DLD1 (cell line): ENCODE measurements around the gene EMC7.
"Not testable (repeated sequence)": the region's sequence is repeated elsewhere in the genome, so short reads cannot be mapped to it uniquely, and the experiment has no call there.

Experiments used
- in situ Hi-C: cut with HindIII; loops from 2 replicates; pipeline ENCODE4 v1.10.0; 2017; ENCODE audit warnings: low sequenced_read_pairs

EMC7 gene

DNA sequence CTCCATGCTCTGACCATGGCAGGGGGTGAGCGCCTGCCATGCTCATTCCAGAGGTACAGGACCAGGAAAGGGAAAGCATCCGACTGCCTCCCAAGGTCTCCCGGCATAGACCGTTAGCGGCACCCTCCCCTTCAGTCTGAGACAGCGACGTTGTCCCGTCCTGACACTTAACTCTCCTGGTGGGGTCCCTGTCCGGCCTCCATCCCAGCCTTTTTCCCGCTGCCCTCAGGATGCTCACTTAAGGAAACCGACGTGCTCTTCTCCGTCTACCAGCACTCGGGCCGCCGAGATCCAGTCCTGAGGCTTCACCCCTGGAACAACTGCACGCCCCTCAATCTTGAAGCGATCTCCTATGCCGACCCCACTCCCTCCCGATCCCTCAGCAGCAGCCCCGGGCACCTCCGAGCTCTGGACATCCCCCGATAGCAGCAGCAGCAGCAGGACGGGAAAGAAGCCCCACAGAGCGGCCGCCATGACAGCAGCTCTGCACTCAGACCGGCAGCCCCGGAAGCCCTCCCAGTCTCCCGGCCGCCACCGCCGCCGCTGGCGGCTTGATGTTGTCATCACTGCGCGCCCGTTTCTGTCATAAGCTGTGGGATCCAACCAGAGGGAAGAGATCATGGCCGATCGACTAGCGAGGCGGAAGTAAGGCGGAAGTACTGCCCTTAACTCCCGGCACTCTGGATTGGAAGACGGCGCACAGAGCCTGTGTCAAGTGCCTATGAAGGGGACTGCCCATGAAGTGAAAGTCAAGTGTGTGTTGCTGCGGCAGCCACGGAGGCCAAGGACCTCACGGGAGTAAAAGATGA, at the start of gene EMC7, which contains the start of gene PGBD4:
Gene EMC7, minus strand, starts transcription at position 497 of the 809 bp plus-strand sequence. Its CDS starts 23 bp downstream, at position 474.
Gene PGBD4, plus strand, starts transcription at position 718 of the 809 bp plus-strand sequence. CDS start 449 bp downstream, outside the sequence.
- in situ Hi-C loops, result no loop called here

DNA sequence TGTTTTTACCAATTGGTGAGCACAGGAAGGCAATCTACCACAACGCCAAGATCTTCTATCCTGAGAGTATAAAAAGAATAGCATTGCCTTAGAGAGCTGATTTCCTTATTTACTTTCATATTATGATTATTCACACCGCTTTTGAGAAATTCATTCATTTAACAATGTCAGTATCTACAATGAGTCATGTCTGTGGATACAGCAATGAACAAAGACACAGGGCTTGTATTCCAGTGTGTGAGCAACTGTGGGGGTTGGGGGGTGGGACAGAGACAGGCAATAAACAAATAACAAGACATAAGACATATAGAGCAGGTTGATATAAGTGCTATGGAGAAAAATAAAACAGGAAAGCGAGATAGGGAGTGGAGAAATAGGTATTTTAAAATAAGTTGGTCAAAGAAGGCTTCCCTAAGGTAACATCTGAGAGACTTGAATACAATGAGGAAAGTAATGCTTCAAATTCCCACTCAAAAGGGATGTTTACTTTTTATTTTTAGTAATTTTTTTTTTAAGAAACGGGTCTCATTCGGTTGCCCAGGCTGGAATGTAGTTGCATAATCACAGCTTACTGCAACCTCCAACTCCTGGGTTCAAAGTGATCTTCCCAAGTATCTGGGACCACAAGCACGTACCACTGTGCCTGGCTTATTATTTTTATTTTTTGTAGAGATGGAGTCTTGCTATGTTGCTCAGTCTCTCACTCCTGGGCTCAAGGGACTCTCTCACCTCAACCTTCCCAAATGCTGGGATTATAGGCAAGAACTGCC, 45.9 kb upstream of the EMC7 start:
- in situ Hi-C loops, result no loop called here

DNA sequence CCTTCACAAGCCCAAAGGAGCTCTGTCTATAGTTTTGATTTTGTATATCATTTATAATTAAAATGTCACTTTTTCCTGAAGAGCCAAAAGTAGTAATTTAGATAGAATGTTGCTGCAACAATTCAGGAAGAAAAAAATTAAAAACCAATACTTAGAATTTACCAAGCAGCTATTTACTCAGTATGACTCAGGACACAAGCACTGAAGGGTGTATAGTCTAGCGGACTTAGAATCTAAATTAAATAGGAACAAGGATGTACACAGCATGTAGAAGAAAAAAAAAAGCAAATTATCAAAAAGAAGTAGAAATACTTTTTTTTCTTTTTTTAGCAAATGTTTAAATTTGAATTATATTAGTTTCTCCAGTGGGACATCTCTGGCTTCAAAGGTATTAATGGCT, 31.8 kb upstream of the EMC7 start:
- in situ Hi-C loops, result no loop called here

DNA sequence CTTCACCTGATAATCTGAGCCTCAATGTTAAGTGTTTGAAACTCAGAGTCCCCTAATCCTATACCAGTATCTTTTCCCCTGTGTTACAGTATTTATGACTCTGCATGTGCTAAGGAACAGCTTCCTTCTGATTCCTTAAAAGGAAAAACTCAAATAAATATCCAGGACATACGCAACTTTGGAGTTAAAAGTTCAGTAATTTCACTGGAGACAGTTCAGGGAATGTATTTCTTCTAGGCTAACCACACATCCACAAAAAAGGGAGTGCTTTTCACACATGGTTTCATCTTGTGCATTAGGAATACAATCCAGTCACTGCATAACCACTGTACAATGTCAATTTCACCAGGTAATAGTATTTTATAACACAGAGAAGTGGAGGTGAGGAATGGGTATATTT, 31.2 kb upstream of the EMC7 start:
- in situ Hi-C loops, result no loop called here

DNA sequence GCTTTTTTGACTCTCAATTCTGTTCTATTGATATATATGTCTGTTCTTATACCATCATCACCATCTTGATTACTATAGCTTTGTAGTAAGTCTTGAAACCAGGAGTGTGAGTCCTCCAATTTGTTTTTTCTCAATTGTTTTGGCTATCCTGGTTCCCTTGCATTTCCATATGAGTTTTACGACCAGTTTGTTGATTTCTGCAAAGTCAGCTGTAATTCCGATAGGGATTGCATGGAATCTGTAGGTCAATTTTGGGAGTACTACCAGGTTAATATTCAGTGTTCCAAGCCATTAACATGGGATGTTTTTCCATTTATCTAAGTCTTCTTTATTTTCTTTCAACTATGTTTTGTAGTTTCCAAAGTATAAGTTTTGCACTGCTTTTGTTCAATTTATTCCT, 27.2 kb upstream of the EMC7 start:
- in situ Hi-C loops, result no loop called here

DNA sequence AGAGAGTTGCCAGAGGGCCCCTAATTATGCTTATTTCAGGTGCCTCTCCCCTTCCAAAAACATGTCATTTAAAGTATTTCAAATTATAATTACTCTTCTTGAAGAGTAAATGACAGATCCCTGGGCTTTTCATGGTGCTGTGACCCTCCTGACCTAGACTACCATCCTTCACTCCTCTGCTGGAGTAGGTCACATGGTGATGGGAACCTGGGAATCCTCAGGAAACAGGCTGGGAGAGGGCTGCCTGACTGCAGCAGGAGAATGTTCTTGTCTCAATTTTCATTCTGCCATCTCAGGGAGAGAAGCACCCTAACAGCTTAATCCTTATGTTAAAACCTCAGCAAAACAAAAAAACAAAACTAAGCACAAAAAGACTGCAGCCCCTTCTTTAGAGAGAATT, 24.9 kb upstream of the EMC7 start:
- in situ Hi-C loops, result no loop called here

DNA sequence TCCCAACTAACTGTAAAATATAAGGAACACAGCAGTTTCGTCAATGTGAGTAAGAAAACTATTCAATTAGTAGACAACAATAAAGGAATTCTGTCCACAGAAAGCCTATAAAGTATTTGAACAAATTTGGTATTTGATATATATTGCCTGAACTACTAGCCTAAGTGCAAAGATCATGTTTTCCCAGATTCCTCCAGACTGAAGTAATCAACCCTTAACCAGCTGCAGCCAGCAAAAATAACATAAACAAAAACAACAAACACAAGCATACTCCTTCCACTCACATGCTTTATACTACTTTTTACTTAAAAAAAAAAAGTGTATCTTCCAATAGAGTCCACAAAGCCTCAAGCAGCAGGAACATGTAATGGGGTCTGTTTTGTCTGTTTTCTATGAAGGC, 24.3 kb upstream of the EMC7 start:
- in situ Hi-C loops, result no loop called here

DNA sequence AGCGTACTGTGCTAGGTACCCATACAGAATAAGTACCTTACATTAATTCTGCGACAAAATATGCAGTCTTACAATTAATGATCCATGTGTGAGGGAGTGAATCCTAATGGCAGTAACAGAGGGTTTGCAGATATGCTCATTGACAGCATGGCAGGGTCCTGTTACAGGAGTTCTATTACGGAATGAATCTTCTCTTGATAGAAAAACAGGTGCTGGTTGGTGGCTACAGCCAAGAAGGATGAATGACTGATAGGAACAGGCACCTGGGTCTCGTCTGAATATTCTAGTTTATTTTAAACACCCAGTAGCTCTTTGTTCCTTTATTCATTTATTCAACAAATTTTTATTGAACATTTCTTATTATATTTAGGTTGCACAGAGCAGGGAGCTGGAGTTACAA, 23.0 kb upstream of the EMC7 start:
- in situ Hi-C loops, result no loop called here

DNA sequence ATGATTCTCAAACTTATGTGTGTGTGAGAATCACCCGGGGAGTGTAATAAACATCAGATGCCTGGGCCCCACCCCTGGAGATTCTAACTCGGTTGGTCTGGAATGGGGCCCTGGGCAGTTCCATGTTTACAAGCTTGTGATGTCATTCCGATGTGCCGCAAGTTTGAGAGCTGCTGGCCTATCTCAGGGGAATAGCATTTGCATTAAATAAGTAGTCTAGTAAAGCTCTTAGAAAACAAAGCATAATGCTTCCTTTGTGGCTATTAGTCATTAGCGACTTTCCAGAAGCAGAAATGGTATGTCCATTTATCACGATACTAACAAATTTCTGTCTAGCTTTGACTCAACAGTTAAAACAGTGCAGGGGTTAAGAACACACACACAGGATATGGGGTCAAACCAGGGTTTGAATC, 21.1 kb upstream of the EMC7 start:
- in situ Hi-C loops, result no loop called here

DNA sequence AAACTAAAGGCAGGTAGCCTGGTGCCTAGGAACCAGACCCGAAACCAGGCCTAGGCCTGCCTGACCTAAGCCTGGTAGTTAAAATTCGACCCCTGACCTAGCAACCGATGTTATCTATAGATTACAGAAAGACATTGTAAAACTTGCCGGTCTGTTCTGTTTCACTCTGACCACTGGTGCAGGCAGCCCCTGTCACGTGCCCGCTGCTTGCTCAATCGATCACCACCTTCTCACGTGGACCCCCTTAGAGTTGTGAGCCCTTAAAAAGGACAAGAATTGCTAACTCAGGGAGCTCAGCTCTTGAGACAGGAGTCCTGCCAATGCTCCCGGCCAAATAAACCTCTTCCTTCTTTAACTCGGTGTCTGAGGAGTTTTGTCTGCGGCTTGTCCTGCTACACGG, 20.1 kb upstream of the EMC7 start:
- in situ Hi-C loops, result not testable (repeated sequence)

DNA sequence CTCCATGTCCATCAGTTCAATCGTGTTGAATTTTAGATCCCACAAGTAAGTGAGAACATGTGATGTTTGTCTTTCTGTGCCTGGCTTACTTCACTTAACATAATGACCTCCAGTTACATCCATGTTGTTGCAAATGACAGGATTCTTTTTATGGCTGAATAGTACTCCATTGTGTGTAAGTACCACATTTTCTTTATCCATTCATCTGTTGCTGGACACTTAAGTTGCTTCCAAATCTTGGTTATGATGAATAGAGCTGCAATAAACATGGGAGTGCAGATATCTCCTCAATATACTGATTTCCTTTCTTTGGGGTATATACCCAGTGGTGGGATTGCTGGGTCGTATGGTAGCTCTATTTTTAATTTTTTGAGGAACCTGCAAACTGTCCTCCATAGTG, 18.8 kb upstream of the EMC7 start:
- in situ Hi-C loops, result not testable (repeated sequence)

DNA sequence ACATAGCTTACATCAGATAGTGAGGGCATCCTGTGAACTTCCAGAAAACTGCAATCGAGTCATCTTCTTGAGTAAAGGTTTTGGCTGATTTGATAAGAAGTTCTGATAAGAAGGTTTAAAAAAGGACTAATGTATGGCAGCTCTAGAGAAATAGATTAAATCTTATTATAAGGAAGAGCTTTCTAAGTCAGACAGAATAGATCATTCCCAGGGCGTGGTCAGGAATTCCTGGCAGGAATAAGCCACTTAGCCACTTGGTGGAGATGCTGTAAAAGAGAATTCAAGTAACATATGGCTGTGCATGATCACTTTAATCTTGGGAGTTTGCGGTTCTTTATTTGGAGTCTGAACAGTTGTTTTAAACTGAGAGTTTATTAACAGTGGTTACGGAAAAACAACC, 17.6 kb upstream of the EMC7 start:
- in situ Hi-C loops, result no loop called here

DNA sequence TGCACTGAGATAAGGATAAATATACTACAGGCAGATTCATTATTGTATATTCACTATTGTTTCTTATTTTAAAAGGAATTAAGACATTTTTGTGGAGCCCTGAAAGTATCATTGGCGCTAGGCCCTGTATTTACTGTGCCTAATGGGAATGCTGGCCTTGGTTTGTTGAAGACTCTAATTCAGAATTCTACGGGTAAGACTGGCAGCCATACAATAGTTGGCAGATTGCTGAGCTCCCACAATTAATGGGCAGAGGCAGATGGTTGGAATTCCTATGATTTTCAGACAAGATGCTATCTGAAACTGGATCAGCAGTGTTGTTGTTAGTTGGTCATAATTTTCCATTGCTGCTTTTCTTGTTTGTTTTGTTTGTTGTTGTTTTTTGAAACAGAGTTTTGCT, 15.0 kb upstream of the EMC7 start:
- in situ Hi-C loops, result no loop called here

DNA sequence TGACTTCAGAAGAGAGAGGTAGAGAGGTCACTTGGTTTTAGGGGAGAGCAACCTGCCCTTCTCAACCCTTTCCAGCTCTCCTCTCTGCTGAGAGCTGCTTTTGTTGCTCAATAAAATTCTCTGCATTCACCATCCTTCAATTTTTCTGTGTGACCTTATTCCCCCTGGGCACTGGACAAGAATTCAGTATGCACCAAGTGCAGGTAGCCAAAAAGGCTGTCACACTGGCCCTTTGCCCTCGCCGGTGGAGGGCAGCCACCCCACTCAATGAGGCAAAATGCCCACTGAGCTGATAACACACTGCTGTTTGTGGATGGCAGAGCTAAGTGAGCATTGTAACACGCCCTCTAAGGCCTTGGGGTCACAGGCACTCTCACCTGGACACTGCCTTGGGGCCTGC, 13.1 kb upstream of the EMC7 start:
- in situ Hi-C loops, result no loop called here

DNA sequence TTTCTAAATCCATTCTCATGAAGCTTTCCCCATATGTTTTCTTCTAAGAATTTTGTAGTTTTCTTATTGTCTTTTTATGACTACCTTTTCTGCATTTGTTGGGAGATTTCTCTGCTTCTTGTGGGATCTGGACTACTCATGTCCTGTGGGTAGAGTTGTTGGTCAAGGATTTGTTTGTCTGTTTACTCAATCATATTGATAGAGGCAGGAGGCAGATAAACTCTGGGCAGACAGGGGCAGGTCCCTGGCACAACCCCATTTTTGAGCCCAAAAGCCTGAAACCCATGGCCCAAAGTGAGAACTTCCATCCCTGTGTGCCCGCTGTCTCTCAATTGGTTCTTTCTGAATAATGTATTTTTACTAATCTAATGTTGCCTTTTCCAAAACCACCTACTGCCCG, 12.6 kb upstream of the EMC7 start:
- in situ Hi-C loops, result no loop called here

DNA sequence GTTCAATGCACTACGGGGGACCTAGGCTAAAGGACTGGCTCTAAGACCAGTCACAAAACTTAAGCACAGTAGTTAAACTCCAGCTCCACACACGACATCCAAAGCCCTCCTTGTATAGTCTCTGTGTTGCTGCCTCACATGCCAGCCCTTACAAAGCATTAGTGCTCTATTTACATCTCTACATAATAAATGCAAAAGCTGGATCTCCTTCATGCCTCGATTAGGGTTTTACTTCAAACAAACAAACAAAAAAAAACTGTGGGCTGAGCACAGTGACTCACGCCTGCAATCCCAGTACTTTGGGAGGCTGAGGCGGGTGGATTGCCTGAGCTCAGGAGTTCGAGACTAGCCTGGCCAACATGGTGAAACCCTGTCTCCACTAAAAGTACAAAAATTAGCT, 9.8 kb upstream of the EMC7 start:
- in situ Hi-C loops, result no loop called here

DNA sequence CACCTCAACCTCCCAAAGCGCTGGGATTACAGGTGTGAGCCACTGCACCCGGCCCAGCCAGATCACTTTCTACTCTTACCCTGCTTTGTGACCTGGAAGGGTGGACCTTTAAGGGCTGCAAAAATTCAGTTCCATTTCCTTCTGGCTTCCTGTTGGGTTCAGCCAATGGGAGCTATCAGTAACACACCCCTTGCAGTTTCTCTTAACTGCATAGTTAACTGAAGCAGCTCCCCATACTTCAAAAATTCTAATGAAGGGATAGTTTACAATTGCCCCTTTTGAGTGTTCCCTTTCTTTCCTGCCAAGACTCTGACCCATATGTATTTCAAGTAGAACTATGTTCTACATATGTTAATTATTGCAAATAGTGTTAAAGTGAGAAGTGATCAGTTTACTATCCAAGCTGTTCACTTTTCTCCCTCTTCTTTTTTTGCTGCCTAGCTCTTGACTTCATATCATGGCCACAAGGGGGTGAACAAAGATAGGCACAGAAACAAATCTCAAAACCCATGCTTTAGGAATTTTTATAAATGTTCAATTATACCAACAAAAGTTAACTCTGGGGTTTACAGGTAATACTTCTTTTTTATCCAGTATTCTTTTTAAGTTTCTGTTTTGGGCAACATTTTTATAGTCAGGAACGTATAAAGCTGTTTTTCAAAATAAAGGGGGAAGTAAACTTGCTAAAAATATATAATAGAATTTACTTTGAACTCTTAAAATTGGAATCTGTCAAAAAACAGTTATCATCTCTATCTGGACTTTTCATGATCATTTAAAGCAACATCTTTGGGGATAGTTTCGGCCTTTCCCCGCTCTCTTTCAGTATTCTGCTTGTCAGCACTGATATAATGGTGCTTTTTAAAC, 8.4 kb upstream of the EMC7 start:
- in situ Hi-C loops, result no loop called here

DNA sequence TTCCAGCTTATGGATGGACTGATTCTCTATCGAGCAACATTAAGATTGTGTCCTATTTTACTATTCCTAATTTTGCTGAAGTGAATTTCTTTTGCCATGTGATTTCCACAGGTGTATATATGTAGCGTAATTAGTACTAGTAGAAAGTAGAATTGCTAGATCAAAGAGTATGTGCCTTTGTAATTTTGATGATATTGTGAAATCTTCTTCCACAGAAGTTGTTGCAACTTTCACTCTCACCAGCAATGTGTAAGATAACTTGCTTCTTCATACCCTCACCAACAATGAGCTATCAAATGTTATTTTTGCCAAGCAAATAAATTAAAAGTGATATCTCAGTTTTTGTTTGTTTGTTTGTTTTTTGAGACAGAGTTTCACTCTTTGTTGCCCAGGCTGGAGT, 5.7 kb upstream of the EMC7 start:
- in situ Hi-C loops, result no loop called here

DNA sequence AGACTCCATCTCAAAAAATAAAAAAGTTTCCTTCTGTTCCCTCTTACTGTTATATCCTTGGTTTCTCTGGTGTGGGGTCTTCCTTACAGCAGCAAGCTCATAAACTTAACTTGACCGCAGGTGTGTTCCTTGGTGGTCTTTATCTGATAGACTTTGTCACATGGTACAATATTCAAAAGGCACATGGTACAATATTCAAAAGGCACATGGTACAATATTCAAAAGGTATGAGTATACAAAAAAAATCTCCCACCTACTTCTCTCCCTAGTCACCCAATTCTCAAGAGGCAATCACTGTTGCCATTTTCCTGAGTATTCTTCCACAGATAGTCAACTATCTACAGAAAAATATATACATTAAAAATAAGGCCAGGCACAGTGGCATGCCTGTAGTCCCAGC, 4.8 kb upstream of the EMC7 start:
- in situ Hi-C loops, result no loop called here

DNA sequence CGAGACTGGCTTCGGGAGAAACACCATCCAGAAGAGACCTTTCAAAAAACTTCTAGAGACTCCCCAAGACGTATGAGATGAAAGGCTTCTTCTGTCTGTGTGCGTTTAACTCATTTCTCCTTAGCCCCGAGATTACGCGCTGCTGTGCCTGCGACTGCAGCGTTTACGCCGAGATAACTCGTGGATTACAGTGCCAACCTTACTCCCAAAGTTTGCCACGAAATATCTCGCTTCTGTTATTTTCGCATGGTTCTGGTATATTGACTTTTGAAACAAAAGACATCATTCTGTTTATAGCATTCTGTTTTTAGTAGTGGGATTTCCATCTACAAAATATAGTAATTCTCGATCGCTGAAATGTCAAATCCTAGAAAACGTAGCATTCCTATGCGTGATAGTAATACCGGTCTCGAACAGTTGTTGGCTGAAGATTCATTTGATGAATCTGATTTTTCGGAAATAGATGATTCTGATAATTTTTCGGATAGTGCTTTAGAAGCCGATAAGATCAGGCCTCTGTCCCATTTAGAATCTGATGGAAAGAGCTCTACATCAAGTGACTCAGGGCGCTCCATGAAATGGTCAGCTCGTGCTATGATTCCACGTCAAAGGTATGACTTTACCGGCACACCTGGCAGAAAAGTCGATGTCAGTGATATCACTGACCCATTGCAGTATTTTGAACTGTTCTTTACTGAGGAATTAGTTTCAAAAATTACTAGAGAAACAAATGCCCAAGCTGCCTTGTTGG, 688 bp upstream of the EMC7 start:
- in situ Hi-C loops, result no loop called here

DNA sequence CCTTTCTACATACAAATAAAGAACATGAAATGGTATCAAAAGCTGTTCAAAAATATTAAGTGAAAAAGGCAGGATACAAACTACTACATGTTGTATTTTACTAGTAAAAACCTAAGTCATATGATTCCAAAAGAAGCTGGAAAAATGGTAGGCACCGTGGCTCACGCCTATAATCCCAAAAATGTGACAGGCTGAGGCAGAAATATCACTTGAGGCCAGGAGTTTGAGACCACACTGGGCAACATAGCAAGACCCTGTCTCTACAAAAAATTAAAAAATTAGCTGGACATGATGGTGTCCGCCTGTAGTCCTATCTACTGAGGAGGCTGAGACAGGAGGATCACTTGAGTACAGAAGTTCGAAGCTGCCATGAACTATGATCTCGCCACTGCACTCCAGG, 1.7 kb downstream of the EMC7 start:
- in situ Hi-C loops, result no loop called here
